ENCODE results near the gene CCDC85C.

CCDC85C gene

DNA sequence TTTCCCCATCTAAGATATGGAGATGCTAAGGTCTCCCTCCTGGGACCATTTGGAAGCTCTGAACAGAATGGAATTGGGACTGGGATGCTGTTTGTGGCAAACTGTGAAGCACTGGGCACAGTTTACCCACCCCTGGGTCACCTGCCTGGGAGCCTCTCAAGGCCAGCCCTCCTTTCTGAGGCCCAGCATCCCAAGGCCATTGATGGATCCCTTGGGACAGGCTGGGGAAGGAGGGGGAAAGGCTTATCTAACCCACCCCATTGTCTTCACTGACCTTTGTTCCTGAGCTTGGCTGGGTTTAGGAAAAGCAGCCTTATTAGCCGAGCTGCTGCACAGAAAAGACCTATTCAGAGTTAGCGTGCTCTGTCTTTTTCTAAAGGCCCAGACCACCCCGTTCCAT, 5.2 kb downstream of the CCDC85C start:
- DNase-seq (ENCODE audit: low spot score in 2 of 2) (no peak), ATAC-seq (replicated peaks; ENCODE audit: extremely low read depth, poor library complexity, severe bottlenecking) (no peak)
- Mint-ChIP-seq H3K4me3 (no peak overlapping the region), H3K9me3 (no peaks in the 10 kb centered on the region), H3K27ac (ENCODE audit: low read depth) (no peak overlapping the region), H3K4me1 (peaks cover 40% of the 10 kb centered on the region), H3K27me3 (no peaks in the 10 kb centered on the region), H3K36me3 (ENCODE audit: insufficient read depth) (peaks cover 4% of the 10 kb centered on the region)

DNA sequence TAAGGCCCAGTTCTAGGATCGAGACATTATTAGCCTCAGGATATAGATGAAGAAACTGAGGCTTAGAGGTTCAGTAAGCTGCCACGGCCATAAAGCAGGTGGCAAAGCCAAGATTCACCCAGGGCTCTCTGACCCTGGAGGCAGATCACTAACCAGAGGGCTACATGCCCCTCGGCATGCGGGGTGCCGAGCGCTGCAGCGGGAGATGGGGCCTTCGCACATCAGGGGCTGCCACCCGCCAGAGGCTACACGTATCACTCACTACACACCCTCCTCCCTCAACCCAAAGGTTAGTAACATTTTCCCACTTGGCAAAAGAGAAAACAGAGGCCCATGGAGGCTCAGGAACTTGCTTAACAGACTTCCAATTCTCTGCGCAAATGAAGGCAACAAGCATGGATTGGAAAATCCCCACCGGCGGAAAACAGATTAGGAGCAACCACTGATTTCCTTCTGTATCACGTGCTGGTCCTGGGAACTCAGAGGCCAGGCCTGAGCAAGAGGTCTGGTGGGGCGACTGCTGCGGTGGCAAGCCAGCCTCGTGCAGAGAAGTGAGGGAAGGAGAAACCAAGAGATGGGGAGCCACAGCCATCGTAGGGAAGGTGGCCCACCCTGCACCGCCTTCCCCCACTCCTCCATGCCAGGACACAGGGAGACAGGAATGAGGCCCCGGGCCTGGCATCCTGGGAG, 6.0 kb downstream of the CCDC85C start:
- H3K4me1 Mint-ChIP-seq = peaks cover 40% of the 10 kb centered on the region

DNA sequence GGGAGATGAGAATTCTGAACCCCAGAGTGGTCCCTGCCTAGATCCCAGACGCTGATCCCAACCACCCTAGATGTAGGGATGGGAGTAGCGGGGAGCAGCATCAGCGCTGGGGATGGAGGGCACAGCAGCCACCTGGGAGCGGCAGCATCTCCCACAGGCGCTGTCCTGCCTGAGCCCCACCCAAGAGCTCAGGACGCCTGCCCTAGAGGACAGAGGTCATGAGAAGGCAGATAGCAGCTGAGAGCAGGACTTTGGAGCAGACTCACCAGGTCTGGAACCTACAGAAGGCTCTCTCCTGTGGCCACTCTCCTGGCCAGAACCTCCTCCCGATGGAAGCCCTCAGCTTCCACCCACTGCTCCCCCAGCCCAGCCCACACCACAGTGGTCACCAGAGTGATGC, 7.2 kb downstream of the CCDC85C start:
- Mint-ChIP-seq H3K27me3 (no peaks in the 10 kb centered on the region), H3K27ac (ENCODE audit: low read depth) (peak overlapping the region; percentile 51), H3K4me1 (peaks cover 31% of the 10 kb centered on the region), H3K36me3 (ENCODE audit: insufficient read depth) (peaks cover 2% of the 10 kb centered on the region), H3K4me3 (no peak overlapping the region), H3K9me3 (no peaks in the 10 kb centered on the region)
- DNase-seq (ENCODE audit: low spot score in 2 of 2) (no peak), ATAC-seq (replicated peaks; ENCODE audit: extremely low read depth, poor library complexity, severe bottlenecking) (no peak)

More for the DNA sequence above, 6.0 kb downstream of the CCDC85C start:
- ATAC-seq (replicated peaks; ENCODE audit: extremely low read depth, poor library complexity, severe bottlenecking) (no peak), DNase-seq (ENCODE audit: low spot score in 2 of 2) (no peak)
- Mint-ChIP-seq H3K27ac (ENCODE audit: low read depth) (peak overlapping the region; percentile 61), H3K36me3 (ENCODE audit: insufficient read depth) (peaks cover 4% of the 10 kb centered on the region), H3K27me3 (no peaks in the 10 kb centered on the region), H3K9me3 (no peaks in the 10 kb centered on the region), H3K4me3 (no peak overlapping the region)

DNA sequence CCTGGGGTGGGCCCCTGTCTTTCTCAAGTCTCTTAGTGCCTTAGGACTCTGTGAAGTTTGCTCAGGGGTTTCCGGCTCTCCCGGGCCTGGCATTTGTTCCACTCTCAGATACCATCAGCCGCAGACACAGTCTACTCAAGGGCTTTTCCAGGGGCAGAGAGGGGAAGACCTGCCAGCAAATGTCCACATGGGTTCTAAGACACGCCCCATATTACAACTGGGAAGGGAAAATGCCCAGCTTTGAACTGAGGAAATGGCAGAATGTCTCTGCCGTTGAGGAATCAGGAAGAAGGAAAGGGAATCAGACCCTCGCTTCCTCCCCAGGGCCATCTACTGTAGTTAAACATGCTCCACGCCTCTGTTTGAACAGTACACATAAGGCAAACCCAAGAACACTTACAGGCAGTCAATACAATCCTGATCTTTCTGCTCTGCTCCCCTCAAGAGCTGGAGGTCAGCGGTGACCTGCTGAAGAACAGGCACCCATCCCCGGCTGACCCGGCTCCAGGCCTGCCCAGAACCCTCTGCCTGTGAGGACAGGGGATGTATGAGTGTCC, 7.9 kb downstream of the CCDC85C start:
- ATAC-seq (replicated peaks; ENCODE audit: extremely low read depth, poor library complexity, severe bottlenecking) (no peak), DNase-seq (ENCODE audit: low spot score in 2 of 2) (no peak)
- Mint-ChIP-seq H3K27me3 (no peaks in the 10 kb centered on the region), H3K4me1 (peaks cover 24% of the 10 kb centered on the region), H3K36me3 (ENCODE audit: insufficient read depth) (peaks cover 2% of the 10 kb centered on the region), H3K27ac (ENCODE audit: low read depth) (peak overlapping the region; percentile 51), H3K4me3 (no peak overlapping the region), H3K9me3 (no peaks in the 10 kb centered on the region)

DNA sequence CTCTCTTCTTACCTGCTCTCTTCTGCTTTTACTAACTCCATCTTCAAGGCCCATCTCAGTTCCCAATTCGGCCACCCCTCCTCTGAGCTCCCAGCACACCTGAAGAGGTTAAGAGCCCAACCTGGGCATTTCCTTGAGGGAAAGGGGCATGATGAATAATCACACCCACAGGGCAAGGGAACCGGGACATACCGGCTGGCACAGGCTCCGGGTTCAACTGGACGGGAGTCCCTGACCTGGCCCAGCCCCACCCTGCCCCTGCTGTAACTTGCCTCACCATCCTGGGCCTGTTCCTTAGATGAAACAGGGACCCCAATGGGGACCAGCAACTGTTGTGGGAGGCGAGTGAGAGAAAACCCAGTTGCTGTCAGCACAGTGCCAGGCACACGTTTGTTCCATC, 8.5 kb downstream of the CCDC85C start:
- DNase-seq (ENCODE audit: low spot score in 2 of 2) = no peak
- H3K4me1 Mint-ChIP-seq = peaks cover 19% of the 10 kb centered on the region
- H3K4me3 Mint-ChIP-seq = peak overlapping the region; percentile 70
- H3K27ac Mint-ChIP-seq (ENCODE audit: low read depth) = peak overlapping the region; percentile 91
- no peak for ATAC-seq (replicated peaks; ENCODE audit: extremely low read depth, poor library complexity, severe bottlenecking)
- H3K9me3 Mint-ChIP-seq = no peaks in the 10 kb centered on the region
- peaks cover 2% of the 10 kb centered on the region for H3K36me3 Mint-ChIP-seq (ENCODE audit: insufficient read depth)
- H3K27me3 Mint-ChIP-seq = no peaks in the 10 kb centered on the region

DNA sequence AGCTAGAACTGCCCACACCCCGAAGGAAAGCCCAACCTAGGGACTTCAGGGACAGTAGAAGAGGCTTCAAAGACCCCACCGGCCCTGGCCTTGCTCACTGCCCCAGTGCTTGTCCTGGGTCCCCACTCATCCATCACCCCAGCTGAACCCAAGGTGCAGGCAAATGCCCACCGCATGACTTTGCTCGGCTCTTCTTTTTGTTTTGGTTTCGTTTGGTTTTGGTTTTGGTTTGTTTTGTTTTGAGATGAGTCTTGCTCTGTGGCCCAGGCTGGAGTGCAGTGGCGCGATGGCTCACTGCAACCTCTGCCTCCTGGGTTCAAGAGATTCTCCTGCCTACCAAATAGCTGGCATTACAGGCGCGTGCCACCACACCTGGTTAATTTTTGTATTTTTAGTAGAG, 9.0 kb downstream of the CCDC85C start:
- H3K27me3 Mint-ChIP-seq = no peaks in the 10 kb centered on the region
- peak overlapping the region; percentile 70 for H3K4me3 Mint-ChIP-seq
- H3K9me3 Mint-ChIP-seq = no peaks in the 10 kb centered on the region
- DNase-seq (ENCODE audit: low spot score in 2 of 2) (no peak), ATAC-seq (replicated peaks; ENCODE audit: extremely low read depth, poor library complexity, severe bottlenecking) (peak; percentile 71)
- peaks cover 14% of the 10 kb centered on the region for H3K4me1 Mint-ChIP-seq
- H3K36me3 Mint-ChIP-seq (ENCODE audit: insufficient read depth) = peaks cover 2% of the 10 kb centered on the region
- peak overlapping the region; percentile 91 for H3K27ac Mint-ChIP-seq (ENCODE audit: low read depth)

DNA sequence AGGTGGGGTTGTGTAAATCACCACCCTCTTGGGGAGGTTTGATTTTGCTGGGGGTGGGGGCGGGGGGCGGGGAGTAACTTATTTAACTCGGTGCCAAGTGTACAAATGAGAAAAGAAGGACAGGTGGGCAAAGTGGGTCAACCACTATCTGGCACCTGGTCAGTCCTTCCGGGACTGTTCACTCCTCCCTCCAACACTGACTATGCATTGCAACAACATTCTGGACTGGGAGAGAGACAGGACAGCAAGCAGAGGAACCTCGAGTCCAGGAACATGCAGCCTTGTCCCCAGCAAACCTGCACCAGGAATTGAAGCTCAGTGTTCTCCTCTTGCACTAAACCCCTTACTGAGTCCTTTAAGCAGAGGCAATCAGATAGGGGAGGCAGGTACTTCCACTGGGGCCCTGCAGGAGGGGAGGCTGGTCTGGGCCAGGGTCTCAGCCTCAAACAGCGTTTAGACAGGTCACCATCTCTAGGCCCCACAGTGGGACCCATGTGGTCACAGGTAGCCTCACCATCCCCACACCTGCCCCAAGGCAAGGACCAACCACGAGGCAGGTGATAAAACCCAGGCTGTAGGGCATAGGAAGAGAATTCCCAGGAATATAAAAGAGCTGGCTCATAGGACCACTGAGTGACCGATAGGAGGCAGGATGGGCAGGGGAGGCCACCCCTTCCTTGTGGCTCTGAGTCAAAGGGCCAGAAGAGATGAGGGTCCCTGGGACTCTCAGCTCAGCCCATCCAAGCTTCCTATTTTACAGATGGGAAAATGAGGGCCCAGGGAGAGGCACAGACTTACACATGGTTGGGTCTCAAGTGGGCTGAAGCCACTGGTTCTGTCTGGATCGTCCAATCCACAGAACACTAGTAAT, 9.8 kb downstream of the CCDC85C start:
- H3K27ac Mint-ChIP-seq (ENCODE audit: low read depth) = peak overlapping the region; percentile 91

DNA sequence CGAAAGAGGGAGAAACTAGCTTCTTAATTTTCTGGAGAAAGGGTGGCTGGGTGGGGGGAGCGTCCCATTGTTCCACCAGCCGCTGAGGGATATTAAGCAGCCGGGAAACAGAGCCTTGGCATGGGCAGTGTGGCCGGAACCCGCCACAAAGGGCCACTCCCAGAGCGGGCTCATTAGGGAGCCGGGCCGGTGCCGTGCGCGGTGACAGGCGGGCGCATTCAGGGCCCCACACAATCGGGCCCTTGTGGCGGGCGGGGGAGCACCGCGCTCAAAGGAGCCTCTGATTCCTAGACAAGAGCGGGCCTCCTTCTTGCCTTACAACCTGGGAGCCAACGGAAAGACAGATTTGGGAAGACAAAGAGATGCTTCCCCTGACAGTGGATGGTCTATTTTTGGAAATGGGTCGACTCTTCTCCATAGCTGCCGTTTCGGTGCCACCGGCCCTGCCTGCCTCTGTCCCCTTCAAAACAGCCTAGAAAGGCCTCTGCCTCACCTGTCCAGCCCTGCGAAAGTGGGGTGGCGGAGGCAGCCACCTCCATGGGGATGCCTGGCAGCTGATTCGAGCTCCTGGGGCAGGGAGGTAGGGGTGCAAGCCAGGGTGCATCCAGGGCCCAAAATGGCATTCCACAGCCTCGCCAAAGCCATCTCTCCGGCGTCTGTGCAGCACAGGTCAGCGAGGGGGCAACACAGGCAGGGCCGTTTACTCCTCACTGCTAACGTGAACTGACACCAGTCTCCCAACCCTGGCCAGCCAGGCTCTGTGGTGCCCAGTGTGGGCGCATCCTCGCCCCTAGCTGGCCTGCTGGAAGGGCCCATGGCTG, 10.9 kb downstream of the CCDC85C start:
- Mint-ChIP-seq H3K27me3 (no peaks in the 10 kb centered on the region), H3K4me3 (no peak overlapping the region), H3K4me1 (peaks cover 21% of the 10 kb centered on the region), H3K9me3 (no peaks in the 10 kb centered on the region), H3K27ac (ENCODE audit: low read depth) (no peak overlapping the region), H3K36me3 (ENCODE audit: insufficient read depth) (peaks cover 2% of the 10 kb centered on the region)
- ATAC-seq (replicated peaks; ENCODE audit: extremely low read depth, poor library complexity, severe bottlenecking) = no peak
- DNase-seq (ENCODE audit: low spot score in 2 of 2) = no peak

More for the DNA sequence above, 9.8 kb downstream of the CCDC85C start:
- DNase-seq (ENCODE audit: low spot score in 2 of 2) (no peak), ATAC-seq (replicated peaks; ENCODE audit: extremely low read depth, poor library complexity, severe bottlenecking) (no peak)
- H3K4me3 Mint-ChIP-seq = peak overlapping the region; percentile 70
- no peaks in the 10 kb centered on the region for H3K27me3 Mint-ChIP-seq
- H3K9me3 Mint-ChIP-seq = no peaks in the 10 kb centered on the region
- H3K4me1 Mint-ChIP-seq = peaks cover 13% of the 10 kb centered on the region
- H3K36me3 Mint-ChIP-seq (ENCODE audit: insufficient read depth) = peaks cover 2% of the 10 kb centered on the region

DNA sequence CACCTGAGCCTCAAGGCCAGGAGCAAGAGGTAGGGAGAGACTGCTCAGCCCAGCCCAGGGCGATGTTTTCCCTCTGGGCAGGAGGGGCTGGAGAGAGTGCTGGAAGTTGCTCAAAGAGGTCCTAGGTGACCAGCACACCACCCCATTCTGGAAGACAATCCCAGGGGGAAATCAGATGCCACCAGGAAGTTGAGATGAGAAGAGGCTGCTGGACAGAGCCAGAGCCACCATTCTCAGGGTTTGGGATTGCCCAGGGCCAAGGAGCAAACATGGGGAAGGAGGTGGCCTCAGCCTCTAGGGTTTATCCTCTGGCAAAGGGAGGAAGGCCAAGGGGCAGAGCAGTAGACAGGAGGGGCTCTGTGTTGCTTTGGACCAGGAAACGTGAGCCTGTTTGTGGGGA, 11.6 kb downstream of the CCDC85C start:
- H3K4me3 Mint-ChIP-seq = no peak overlapping the region
- no peak for ATAC-seq (replicated peaks; ENCODE audit: extremely low read depth, poor library complexity, severe bottlenecking)
- H3K4me1 Mint-ChIP-seq = peaks cover 24% of the 10 kb centered on the region
- DNase-seq (ENCODE audit: low spot score in 2 of 2) = no peak
- no peaks in the 10 kb centered on the region for H3K27me3 Mint-ChIP-seq
- no peak overlapping the region for H3K27ac Mint-ChIP-seq (ENCODE audit: low read depth)
- peaks cover 2% of the 10 kb centered on the region for H3K36me3 Mint-ChIP-seq (ENCODE audit: insufficient read depth)
- H3K9me3 Mint-ChIP-seq = no peaks in the 10 kb centered on the region

DNA sequence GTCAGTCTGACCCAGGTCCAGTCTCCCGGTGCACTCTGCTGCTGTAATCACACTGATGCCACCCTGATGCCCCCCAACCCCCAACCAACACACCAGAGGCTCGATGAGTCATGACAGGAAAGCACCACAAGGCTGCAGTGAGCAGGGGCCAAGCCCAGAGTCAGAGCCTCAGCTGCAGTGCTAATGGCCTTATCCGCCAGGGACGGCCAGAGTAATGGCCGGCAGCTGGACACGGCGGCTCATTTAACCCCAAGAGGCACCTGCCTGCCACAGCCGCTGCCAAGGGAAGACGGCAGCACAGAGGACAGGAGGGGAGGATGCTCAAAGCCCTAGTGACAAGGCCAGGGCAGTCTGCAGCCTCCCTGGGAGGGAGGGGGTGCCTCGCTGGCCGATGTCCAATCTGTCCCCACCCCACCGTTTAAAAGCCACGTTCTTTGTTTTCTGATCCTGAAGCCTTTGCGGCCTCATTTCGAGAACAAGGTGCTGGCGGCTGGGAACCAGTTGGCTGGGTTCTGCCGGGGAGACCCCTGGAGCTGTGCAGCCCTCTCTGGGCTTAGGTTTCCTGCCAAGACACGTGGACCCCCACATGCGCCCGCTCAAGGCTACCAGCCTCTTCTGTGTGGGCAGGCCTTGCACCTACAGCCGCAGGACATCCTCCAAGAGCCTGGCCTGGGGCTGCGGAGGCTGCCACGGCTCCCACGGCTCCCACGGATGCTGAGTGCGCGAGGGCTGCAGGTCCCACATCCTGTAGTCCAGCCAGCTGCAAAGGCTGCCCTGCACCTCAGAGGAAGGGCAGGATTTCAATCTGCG, 13.1 kb downstream of the CCDC85C start:
- Mint-ChIP-seq H3K27ac (ENCODE audit: low read depth) (no peak overlapping the region), H3K36me3 (ENCODE audit: insufficient read depth) (peaks cover 2% of the 10 kb centered on the region), H3K27me3 (no peaks in the 10 kb centered on the region), H3K4me3 (no peak overlapping the region), H3K9me3 (no peaks in the 10 kb centered on the region), H3K4me1 (peaks cover 21% of the 10 kb centered on the region)
- DNase-seq (ENCODE audit: low spot score in 2 of 2) = no peak
- no peak for ATAC-seq (replicated peaks; ENCODE audit: extremely low read depth, poor library complexity, severe bottlenecking)

DNA sequence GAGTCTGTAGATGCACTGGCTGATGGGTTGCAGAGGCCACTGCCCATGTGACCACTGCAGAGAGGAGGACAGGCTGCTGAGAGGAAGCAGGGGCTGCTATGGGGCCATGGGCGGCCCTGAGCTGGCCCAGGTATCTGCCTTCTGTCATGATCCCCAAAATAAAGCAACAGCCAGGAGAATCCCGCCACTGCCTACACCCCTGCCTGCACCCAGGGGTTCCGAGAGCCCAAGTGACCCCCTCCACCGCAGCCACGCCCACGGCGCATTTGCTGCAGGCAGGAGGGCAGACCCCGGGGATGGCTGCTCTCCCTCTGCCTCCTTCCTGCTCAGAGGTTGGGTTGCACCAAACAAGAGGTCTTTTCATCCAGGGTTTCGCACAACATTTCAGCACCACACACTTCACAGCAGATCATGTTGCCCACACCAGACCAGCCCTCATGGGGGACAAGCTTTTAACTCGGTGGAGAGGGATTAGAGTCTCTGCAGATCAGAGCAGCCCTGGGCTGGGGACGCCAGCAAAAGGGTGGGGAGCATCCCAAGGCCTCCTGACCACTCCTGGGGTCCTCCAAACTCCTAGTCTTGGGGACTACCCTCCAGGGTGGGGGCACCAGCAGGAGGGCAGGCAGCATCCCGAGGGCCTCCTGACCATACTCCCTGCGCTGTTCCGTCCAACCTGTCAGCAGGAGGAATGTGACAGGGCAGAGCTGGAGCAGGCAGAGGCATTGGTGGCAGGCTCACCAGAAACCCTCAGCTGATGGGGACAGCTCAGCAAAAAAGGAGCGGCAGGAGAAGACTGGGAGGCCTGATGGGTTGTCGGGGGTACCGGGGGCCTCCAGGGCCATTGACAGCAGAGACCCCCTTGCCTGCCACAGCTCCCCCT, 14.1 kb downstream of the CCDC85C start:
- no peaks in the 10 kb centered on the region for H3K27me3 Mint-ChIP-seq
- peaks cover 1% of the 10 kb centered on the region for H3K36me3 Mint-ChIP-seq (ENCODE audit: insufficient read depth)
- no peaks in the 10 kb centered on the region for H3K9me3 Mint-ChIP-seq
- peaks cover 13% of the 10 kb centered on the region for H3K4me1 Mint-ChIP-seq
- H3K4me3 Mint-ChIP-seq = no peak overlapping the region
- H3K27ac Mint-ChIP-seq (ENCODE audit: low read depth) = no peak overlapping the region
- DNase-seq (ENCODE audit: low spot score in 2 of 2) (no peak), ATAC-seq (replicated peaks; ENCODE audit: extremely low read depth, poor library complexity, severe bottlenecking) (no peak)

Data from central memory CD8-positive, alpha-beta T cell (primary cell).